Measurements from ENCODE around the gene SLC50A1. TPM values are rescaled to one million over a fixed set of nuclear protein-coding genes. Genes with fewer than 3 reads are reported as not detected.
A peak's percentile ranks its signal among the peaks of the same experiment; 100 is the strongest.

The SLC50A1 gene
- total RNA-seq, 2 donors from 2014 or later = 102 to 130 TPM

DNA sequence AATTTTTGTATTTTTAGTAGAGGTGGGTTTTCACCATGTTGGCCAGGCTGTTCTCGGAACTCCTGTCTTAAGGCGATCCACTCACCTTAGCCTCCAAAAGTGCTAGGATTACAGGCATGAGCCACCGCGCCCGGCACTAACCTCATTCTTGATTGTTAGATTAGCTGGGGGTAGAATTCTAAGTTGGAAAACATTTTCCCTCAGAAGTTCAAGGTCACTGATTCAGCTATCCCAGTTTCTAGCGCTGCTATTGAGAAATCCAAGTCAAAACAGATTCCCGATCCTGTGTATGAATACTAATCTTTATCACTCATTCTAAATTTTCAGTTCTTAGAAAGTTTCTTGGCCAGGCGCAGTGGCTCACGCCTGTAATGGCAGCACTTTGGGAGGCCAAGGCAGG, 32.3 kb upstream of the SLC50A1 start:
- Histone ChIP-seq H3K9me3 (no peaks in the 10 kb centered on the region), H3K4me3 (no peak overlapping the region), H3K36me3 (no peaks in the 10 kb centered on the region), H3K9ac (ENCODE audit: low read depth in 2 of 2, low read length in 2 of 2) (no peak overlapping the region), H3K4me1 (peaks cover 10% of the 10 kb centered on the region), H3K27ac (no peak overlapping the region), H3K27me3 (no peaks in the 10 kb centered on the region)
- no peak for DNase-seq
- TF ChIP-seq, protein P1, sequence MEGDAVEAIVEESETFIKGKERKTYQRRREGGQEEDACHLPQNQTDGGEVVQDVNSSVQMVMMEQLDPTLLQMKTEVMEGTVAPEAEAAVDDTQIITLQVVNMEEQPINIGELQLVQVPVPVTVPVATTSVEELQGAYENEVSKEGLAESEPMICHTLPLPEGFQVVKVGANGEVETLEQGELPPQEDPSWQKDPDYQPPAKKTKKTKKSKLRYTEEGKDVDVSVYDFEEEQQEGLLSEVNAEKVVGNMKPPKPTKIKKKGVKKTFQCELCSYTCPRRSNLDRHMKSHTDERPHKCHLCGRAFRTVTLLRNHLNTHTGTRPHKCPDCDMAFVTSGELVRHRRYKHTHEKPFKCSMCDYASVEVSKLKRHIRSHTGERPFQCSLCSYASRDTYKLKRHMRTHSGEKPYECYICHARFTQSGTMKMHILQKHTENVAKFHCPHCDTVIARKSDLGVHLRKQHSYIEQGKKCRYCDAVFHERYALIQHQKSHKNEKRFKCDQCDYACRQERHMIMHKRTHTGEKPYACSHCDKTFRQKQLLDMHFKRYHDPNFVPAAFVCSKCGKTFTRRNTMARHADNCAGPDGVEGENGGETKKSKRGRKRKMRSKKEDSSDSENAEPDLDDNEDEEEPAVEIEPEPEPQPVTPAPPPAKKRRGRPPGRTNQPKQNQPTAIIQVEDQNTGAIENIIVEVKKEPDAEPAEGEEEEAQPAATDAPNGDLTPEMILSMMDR (IDR thresholded peaks at IDR 0.05) = no peak
- intact Hi-C loops (cut with DNase I) = no loop called here

DNA sequence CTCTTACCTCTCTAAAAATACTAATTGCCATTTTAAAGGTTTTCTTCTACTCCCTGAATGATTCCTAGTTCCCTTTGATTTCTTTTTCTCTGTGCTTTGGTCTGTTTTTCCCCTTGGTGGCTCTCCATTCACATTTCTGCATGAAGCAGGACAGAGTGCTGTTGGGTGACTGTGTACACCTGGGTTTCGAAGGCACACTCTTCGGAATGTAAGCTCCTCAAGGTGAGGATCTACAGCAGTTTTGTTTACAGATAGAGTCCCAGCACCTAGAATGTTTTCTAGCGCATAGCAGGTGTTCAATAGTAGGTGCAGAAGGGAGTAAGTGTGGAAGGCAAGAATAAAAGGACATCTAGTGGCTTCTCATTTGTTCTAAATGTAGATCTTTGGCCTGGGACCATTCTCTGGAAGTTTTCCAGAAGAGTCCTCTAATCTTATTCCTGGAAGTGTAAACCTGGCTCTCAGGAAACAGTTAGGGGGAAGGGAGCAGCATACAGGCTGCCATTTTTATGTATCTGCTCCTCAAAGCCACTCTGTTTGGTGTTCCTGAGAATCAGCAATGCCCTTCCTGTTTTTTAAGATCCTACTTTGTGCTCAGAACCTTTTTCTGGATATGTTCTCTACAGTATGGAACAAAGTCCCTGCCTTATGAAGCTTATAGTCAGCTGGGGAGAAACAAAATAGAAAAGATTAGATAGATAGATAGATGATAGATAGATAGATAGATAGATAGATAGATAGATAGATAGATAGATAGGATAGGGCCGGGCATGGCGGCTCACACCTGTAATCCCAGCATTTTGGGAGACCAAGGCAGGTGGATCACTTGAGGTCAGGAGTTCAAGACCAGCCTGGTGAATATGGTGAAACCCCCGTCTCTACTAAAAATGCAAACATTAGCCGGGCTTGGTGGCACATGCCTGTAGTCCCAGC, 30.8 kb upstream of the SLC50A1 start:
- peaks cover 10% of the 10 kb centered on the region for H3K4me1 ChIP-seq
- no peaks in the 10 kb centered on the region for H3K27me3 ChIP-seq
- intact Hi-C loops (cut with DNase I) = no loop called here
- no peaks in the 10 kb centered on the region for H3K9me3 ChIP-seq
- TF ChIP-seq, protein P1 (IDR thresholded peaks at IDR 0.05) = no peak
- peak overlapping the region; percentile 21 for H3K27ac ChIP-seq
- no peak overlapping the region for H3K4me3 ChIP-seq
- DNase-seq = no peak
- no peak overlapping the region for H3K9ac ChIP-seq (ENCODE audit: low read depth in 2 of 2, low read length in 2 of 2)
- H3K36me3 ChIP-seq = no peaks in the 10 kb centered on the region

DNA sequence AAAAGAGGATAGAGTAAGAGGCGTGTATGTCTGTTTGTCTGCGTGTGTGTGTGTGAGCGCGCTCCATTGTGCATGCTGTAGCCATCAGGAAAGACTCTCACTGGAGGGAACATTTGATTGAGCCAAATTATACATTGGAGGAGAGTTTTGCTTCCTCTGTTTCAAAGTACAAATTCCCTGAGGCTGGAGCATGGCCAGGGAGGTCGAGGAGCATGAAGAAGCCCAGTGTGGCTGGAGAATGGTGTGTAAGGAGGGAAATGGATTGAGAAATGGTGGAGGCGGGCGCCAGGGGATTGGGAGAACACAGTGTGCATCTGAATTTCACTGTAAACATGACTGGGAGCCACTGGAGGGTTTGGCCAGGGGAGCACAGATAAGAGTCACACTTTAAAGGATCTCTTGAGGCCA, 30.0 kb upstream of the SLC50A1 start:
- Histone ChIP-seq H3K27ac (peak overlapping the region; percentile 21), H3K4me1 (peaks cover 10% of the 10 kb centered on the region), H3K9me3 (no peaks in the 10 kb centered on the region), H3K9ac (ENCODE audit: low read depth in 2 of 2, low read length in 2 of 2) (no peak overlapping the region), H3K4me3 (no peak overlapping the region), H3K27me3 (no peaks in the 10 kb centered on the region), H3K36me3 (no peaks in the 10 kb centered on the region)
- TF ChIP-seq, protein P1 (IDR thresholded peaks at IDR 0.05) = no peak
- peak; percentile 60 for DNase-seq
- intact Hi-C loops (cut with DNase I) = no loop called here

DNA sequence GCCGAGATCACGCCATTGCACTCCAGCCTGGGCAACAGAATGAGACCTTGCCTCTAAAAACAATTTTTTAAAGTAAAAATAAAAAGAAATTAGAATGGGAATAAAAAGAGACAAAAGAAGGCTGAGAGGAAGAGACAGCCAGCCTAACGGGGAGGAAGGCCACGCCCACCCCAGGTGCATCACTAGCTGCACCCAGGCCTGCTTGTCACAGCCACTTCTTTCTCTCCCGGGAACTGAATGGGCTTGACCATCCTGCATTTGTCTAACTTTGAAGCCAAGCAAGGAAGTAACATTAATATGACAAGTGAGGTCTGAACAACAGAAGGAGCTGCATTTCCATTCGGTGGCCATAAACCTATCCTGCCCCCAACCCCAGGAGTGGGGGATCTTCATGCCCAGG, 28.8 kb upstream of the SLC50A1 start:
- intact Hi-C loops (cut with DNase I) = no loop called here
- no peak overlapping the region for H3K27ac ChIP-seq

DNA sequence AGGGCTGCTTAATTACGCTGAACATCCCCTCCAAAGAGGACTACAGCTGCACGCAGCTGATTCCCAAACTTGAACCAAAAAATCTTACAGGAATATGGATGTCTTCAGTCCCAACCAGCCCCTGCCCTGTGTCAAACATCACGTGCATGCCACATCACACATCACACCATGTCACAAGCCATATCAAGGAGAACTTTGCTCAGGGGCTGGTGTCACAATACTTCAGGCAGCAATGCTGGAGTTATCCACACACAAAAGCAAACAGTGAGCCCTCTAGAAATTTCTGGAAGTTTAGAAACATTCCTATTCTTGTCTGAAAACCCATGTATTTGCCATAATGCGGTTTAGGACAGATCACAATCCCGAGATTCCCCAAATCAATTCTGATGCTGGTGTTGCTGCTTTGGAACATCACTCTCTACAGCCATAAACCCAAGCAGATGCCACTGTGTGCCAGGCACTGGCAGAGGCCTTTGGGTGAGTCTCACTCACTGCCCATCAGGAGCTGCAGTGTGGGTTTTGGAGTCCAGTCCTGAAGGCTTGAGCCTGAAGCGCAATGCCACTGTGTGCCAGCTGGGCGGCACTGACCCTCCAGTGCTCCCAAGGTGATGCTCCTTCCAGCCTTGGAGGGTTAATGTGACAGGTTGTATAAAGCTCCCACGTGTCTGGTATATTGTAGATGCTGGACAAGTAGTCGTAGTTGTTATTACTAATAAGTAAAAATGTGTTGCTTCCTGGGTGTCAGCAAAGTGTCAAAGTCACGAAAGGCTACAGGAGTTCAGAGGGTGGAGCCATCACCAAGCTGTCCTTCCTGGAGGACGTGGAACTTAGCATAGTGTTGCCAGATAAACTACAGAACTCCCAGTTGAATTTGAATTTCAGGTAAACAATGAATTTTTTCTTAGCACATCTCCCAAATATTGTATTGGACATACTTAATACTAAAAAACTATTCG, 28.1 kb upstream of the SLC50A1 start:
- no peaks in the 10 kb centered on the region for H3K9me3 ChIP-seq
- intact Hi-C loops (cut with DNase I) = no loop called here
- DNase-seq = no peak
- no peak overlapping the region for H3K27ac ChIP-seq
- H3K4me3 ChIP-seq = no peak overlapping the region
- peak overlapping the region in 1 of 2 donors; percentile 24 for H3K9ac ChIP-seq (ENCODE audit: low read depth in 2 of 2, low read length in 2 of 2)
- H3K4me1 ChIP-seq = peaks cover 2% of the 10 kb centered on the region
- H3K27me3 ChIP-seq = no peaks in the 10 kb centered on the region
- TF ChIP-seq, protein P1 (IDR thresholded peaks at IDR 0.05) = no peak
- no peaks in the 10 kb centered on the region for H3K36me3 ChIP-seq

More for the DNA sequence above, 28.8 kb upstream of the SLC50A1 start:
- H3K36me3 ChIP-seq = no peaks in the 10 kb centered on the region
- peak overlapping the region in 1 of 2 donors; percentile 24 for H3K9ac ChIP-seq (ENCODE audit: low read depth in 2 of 2, low read length in 2 of 2)
- no peaks in the 10 kb centered on the region for H3K9me3 ChIP-seq
- DNase-seq = no peak
- H3K4me1 ChIP-seq = peaks cover 9% of the 10 kb centered on the region
- no peak overlapping the region for H3K4me3 ChIP-seq
- TF ChIP-seq, protein P1 (IDR thresholded peaks at IDR 0.05) = no peak
- H3K27me3 ChIP-seq = no peaks in the 10 kb centered on the region
